NB4 (cell line): ENCODE measurements around the gene APAF1.

ENCODE experiments used
- MAX ChIP-seq: IDR thresholded peaks from 2 replicates; pipeline ENCODE4 v1.6.1; 2011; ENCODE audit warnings: low read depth, low read length
- MYC ChIP-seq: IDR thresholded peaks from 2 replicates; pipeline ENCODE4 v1.6.1; 2011; ENCODE audit warnings: low read depth, low read length
- POLR2A ChIP-seq: IDR thresholded peaks from 2 replicates; pipeline ENCODE4 v1.6.1; 2011; ENCODE audit warnings: mild to moderate bottlenecking; ENCODE audit not compliant: insufficient read length; ENCODE audit errors: extremely low read depth
- TF ChIP-seq, protein P1 (sequence below): IDR thresholded peaks from one replicate; pipeline ENCODE4 v1.5.1; 2012; ENCODE audit warnings: low read depth, low read length

- TF ChIP-seq, protein P1, sequence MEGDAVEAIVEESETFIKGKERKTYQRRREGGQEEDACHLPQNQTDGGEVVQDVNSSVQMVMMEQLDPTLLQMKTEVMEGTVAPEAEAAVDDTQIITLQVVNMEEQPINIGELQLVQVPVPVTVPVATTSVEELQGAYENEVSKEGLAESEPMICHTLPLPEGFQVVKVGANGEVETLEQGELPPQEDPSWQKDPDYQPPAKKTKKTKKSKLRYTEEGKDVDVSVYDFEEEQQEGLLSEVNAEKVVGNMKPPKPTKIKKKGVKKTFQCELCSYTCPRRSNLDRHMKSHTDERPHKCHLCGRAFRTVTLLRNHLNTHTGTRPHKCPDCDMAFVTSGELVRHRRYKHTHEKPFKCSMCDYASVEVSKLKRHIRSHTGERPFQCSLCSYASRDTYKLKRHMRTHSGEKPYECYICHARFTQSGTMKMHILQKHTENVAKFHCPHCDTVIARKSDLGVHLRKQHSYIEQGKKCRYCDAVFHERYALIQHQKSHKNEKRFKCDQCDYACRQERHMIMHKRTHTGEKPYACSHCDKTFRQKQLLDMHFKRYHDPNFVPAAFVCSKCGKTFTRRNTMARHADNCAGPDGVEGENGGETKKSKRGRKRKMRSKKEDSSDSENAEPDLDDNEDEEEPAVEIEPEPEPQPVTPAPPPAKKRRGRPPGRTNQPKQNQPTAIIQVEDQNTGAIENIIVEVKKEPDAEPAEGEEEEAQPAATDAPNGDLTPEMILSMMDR = no peak
- TF ChIP-seq POLR2A = no peak
- TF ChIP-seq MAX = no peak
- TF ChIP-seq MYC = no peak
These were observed 92.2 kb downstream of the APAF1 start for GRCh38 chr12:98737322-98737712.
